HG02943 (cell line): ENCODE data around the gene PLA2G3.
"Not testable (repeated sequence)": the region's sequence is repeated elsewhere in the genome, so short reads cannot be mapped to it uniquely, and the experiment has no call there.

Experiments used
- ATAC-seq: cut with Tn5 transposase; IDR thresholded peaks from one replicate; pipeline ENCODE4 v1.9.1; 2021; ENCODE audit warnings: mild to moderate bottlenecking, low read depth, moderate library complexity; ENCODE audit not compliant: unreplicated experiment

PLA2G3 gene

GRCh38 chr22:31103111-31103510, 37.2 kb downstream of the PLA2G3 start:
- no peak for ATAC-seq

GRCh38 chr22:31102441-31103081, 37.7 kb downstream of the PLA2G3 start:
- no peak for ATAC-seq

- no peak for ATAC-seq
Measured at GRCh38 chr22:31100762-31101525, 39.4 kb downstream of the PLA2G3 start.

- no peak for ATAC-seq
Measured at GRCh38 chr22:31099841-31100761, 40.2 kb downstream of the PLA2G3 start.

GRCh38 chr22:31099386-31099785, 40.9 kb downstream of the PLA2G3 start:
- no peak for ATAC-seq

GRCh38 chr22:31098632-31099110, 41.6 kb downstream of the PLA2G3 start:
- no peak for ATAC-seq

GRCh38 chr22:31097941-31098631, 42.2 kb downstream of the PLA2G3 start:
- no peak for ATAC-seq

- ATAC-seq: not testable (repeated sequence)
Measured at GRCh38 chr22:31097539-31097938, 42.8 kb downstream of the PLA2G3 start.

GRCh38 chr22:31096657-31097279, 43.5 kb downstream of the PLA2G3 start:
- ATAC-seq: no peak

- no peak for ATAC-seq
Measured at GRCh38 chr22:31095637-31096249, 44.6 kb downstream of the PLA2G3 start.

- no peak for ATAC-seq
Measured at GRCh38 chr22:31094741-31095140, 45.6 kb downstream of the PLA2G3 start.

- ATAC-seq: no peak
Measured at GRCh38 chr22:31094021-31094551, 46.2 kb downstream of the PLA2G3 start.

- no peak for ATAC-seq
Measured at GRCh38 chr22:31093086-31093850, 47.0 kb downstream of the PLA2G3 start.

- no peak for ATAC-seq
Measured at GRCh38 chr22:31092161-31092560, 48.1 kb downstream of the PLA2G3 start.

GRCh38 chr22:31091106-31091975, 49.0 kb downstream of the PLA2G3 start:
- ATAC-seq: no peak

- no peak for ATAC-seq
Measured at GRCh38 chr22:31090217-31091085, 49.9 kb downstream of the PLA2G3 start.
